IMR-90 (cell line): ENCODE measurements around the gene GPATCH2. TPM values are rescaled to one million over a fixed set of nuclear protein-coding genes. Genes with fewer than 3 reads are reported as not detected.

Experiments used
- ATAC-seq: fragments of 200-7000 bp; cut with Tn5 transposase; 2 replicates; pipeline ENCODE4 v1.9.1; 2020; ENCODE audit warnings: low read depth, mild to moderate bottlenecking, moderate library complexity
- BruUV-seq: library from RNA; stranded (reverse); fragments of 400-500 nt; replicated peaks from 2 replicates; lab custom pipeline; 2021; lab: Mats Ljungman, UMichigan
- CTCF ChIA-PET: fragments of 300-600 bp; formaldehyde crosslinking; extraction: SDS; loops from one replicate; lab custom pipeline; 2021; ENCODE audit warnings: antibody characterized with exemption; lab: Yijun Ruan, JAX
- POLR2A ChIA-PET: fragments of 300-600 bp; sonication (Branson Sonifier 250); formaldehyde crosslinking; loops from one replicate; lab custom pipeline; 2022; ENCODE audit warnings: antibody characterized with exemption; ENCODE audit not compliant: unreplicated experiment; lab: Charles Lee
- DNase-seq: peaks from one replicate; pipeline ENCODE4 v3.0.0; 2013
- H2AFZ ChIP-seq: replicated peaks from 2 replicates; pipeline ENCODE3; 2013; ENCODE audit warnings: low read length, mild to moderate bottlenecking; ENCODE audit not compliant: poor library complexity
- H2AK5ac ChIP-seq: 2 replicates; pipeline ENCODE4 v1.6.1; 2013; ENCODE audit warnings: low read depth, low read length, inconsistent platforms
- H2AK9ac ChIP-seq: replicated peaks from 2 replicates; pipeline ENCODE3; 2013; ENCODE audit warnings: mild to moderate bottlenecking, low read depth, low read length, moderate library complexity; ENCODE audit not compliant: poor library complexity
- H2BK120ac ChIP-seq: 2 replicates; pipeline ENCODE4 v1.6.1; 2013; ENCODE audit warnings: low read depth, low read length, inconsistent platforms
- H2BK15ac ChIP-seq: 3 replicates; pipeline ENCODE4 v1.6.1; 2013; ENCODE audit warnings: low read depth, low read length, inconsistent platforms
- H2BK20ac ChIP-seq: 2 replicates; pipeline ENCODE4 v1.6.1; 2013; ENCODE audit warnings: low read depth, mild to moderate bottlenecking, inconsistent platforms, low read length, moderate library complexity
- H2BK5ac ChIP-seq: 2 replicates; pipeline ENCODE4 v1.6.1; 2013; ENCODE audit warnings: mild to moderate bottlenecking, low read depth, low read length, inconsistent platforms; ENCODE audit not compliant: poor library complexity, severe bottlenecking
- H3K14ac ChIP-seq: replicated peaks from 2 replicates; pipeline ENCODE4 v1.6.1; 2013; ENCODE audit warnings: low read depth, low read length, inconsistent platforms
- H3K18ac ChIP-seq: 2 replicates; pipeline ENCODE4 v1.6.1; 2013; ENCODE audit warnings: low read depth, low read length, control low read depth
- H3K23ac ChIP-seq: 2 replicates; pipeline ENCODE4 v1.6.1; 2013; ENCODE audit warnings: low read depth, low read length, inconsistent platforms
- H3K27ac ChIP-seq: 2 replicates; pipeline ENCODE4 v1.5.1; 2013; ENCODE audit warnings: mild to moderate bottlenecking, control low read depth, low read length; ENCODE audit not compliant: insufficient read depth
- H3K27me3 ChIP-seq: 2 replicates; pipeline ENCODE4 v1.6.1; 2013; ENCODE audit warnings: low read length; ENCODE audit not compliant: control insufficient read depth, insufficient read depth
- H3K36me3 ChIP-seq: 2 replicates; pipeline ENCODE4 v1.6.1; 2013; ENCODE audit warnings: low read length, mixed read lengths; ENCODE audit not compliant: control insufficient read depth, insufficient read depth
- H3K4ac ChIP-seq: 2 replicates; pipeline ENCODE4 v1.6.1; 2013; ENCODE audit warnings: low read depth, low read length, inconsistent platforms
- H3K4me1 ChIP-seq: 2 replicates; pipeline ENCODE4 v1.6.1; 2013; ENCODE audit warnings: low read length, mixed read lengths; ENCODE audit not compliant: control insufficient read depth, insufficient read depth
- H3K4me2 ChIP-seq: 2 replicates; pipeline ENCODE4 v1.6.1; 2013; ENCODE audit warnings: low read depth, mild to moderate bottlenecking, control low read depth, low read length, moderate library complexity
- H3K4me3 ChIP-seq: 2 replicates; pipeline ENCODE4 v1.5.1; 2013; ENCODE audit warnings: low read depth, mild to moderate bottlenecking, control low read depth, low read length, moderate library complexity; ENCODE audit not compliant: insufficient read depth
- H3K56ac ChIP-seq: 2 replicates; pipeline ENCODE4 v1.6.1; 2013; ENCODE audit warnings: low read length, inconsistent platforms; ENCODE audit not compliant: insufficient read depth; ENCODE audit errors: extremely low read depth
- H3K79me1 ChIP-seq, 2 experiments: 2 replicates each; pipeline ENCODE4 v1.6.1; 2013; ENCODE audit warnings: low read length in 2 of 2, inconsistent platforms in 1 of 2, low read depth in 1 of 2
- H3K9ac ChIP-seq: 2 replicates; pipeline ENCODE4 v1.6.1; 2013; ENCODE audit warnings: low read depth, low read length, control low read depth
- H3K9me1 ChIP-seq: 2 replicates; pipeline ENCODE4 v1.6.1; 2013; ENCODE audit warnings: low read length, inconsistent platforms; ENCODE audit not compliant: insufficient read depth
- H3K9me3 ChIP-seq: 2 replicates; pipeline ENCODE4 v1.6.1; 2013; ENCODE audit warnings: low read length; ENCODE audit not compliant: control insufficient read depth, insufficient read depth
- H4K20me1 ChIP-seq: 2 replicates; pipeline ENCODE4 v1.6.1; 2013; ENCODE audit warnings: low read length, inconsistent platforms; ENCODE audit not compliant: insufficient read depth
- H4K5ac ChIP-seq: 2 replicates; pipeline ENCODE4 v1.6.1; 2013; ENCODE audit warnings: mild to moderate bottlenecking, low read depth, low read length, control low read depth
- H4K8ac ChIP-seq, 2 experiments: 2 replicates each; pipeline ENCODE4 v1.6.1; 2013; ENCODE audit warnings: low read depth in 2 of 2, low read length in 2 of 2, control low read depth in 1 of 2, inconsistent platforms in 1 of 2
- H4K91ac ChIP-seq: 2 replicates; pipeline ENCODE4 v1.6.1; 2013; ENCODE audit warnings: low read depth, low read length, inconsistent platforms; ENCODE audit not compliant: insufficient read depth
- RCOR1 ChIP-seq: IDR thresholded peaks from 2 replicates; pipeline ENCODE4 v1.6.1; 2012; ENCODE audit warnings: mild to moderate bottlenecking, low read length, improper control_type of control experiment; ENCODE audit not compliant: insufficient replicate concordance
- WGBS, 2 experiments: methylation state at CpG; one replicate each; pipeline versions ENCODE4 v1.1.5 to v1.1.7; 2013; ENCODE audit warnings: missing lambda C conversion rate in 2 of 2; ENCODE audit not compliant: insufficient read length in 1 of 2; ENCODE audit errors: extremely low coverage in 2 of 2; 5-methylcytosine and 5-hydroxymethylcytosine counted together
- dilution Hi-C: fragments of 300-500 bp; cut with HindIII; formaldehyde crosslinking; loops from one replicate; pipeline ENCODE4 v1.14.3; 2018; ENCODE audit warnings: low sequenced_read_pairs; ENCODE audit not compliant: unreplicated experiment
- in situ Hi-C: fragments of 300-500 bp; cut with MboI; formaldehyde crosslinking; loops from 3 replicates; pipeline ENCODE4 v1.14.3; 2019; ENCODE audit warnings: low sequenced_read_pairs, inconsistent platforms, mixed read lengths
- intact Hi-C: fragments of 100-400 bp; cut with micrococcal nuclease; formaldehyde crosslinking; loops from 2 replicates; pipeline ENCODE4 v1.10.0; 2022
- polyA plus RNA-seq, 3 experiments: library from polyadenylated mRNA; depleted of rRNA; stranded (reverse); fragments of >200 nt; gene quantifications; 2 replicates each; pipeline ENCODE4 v1.2.3, GENCODE V29; 2012; ENCODE audit warnings: low replicate concordance in 1 of 3
- total RNA-seq: library from RNA; depleted of rRNA; stranded (reverse); fragments of >200 nt; gene quantifications from 2 replicates; pipeline ENCODE4 v1.2.3, GENCODE V29; 2012

GPATCH2 gene
- total and polyA plus RNA-seq, 2 of the 4 experiments (the other 2 are of a cell fraction) = 4.7 to 11.8 TPM

- H3K9me1 ChIP-seq = no peaks in the 10 kb centered on the region
- H4K5ac ChIP-seq = no peak overlapping the region
- no peaks in the 10 kb centered on the region for H4K20me1 ChIP-seq
- H2BK15ac ChIP-seq = no peak overlapping the region
- H4K91ac ChIP-seq = no peak overlapping the region
- DNase-seq = no peak
- in situ Hi-C loops (no loop called here), dilution Hi-C loops (no loop called here), intact Hi-C loops (no loop called here)
- H3K27ac ChIP-seq = no peak overlapping the region
- ATAC-seq = no peak
- no peak overlapping the region for H4K8ac ChIP-seq
- no peak overlapping the region for H2AK5ac ChIP-seq
- no peak overlapping the region for H3K18ac ChIP-seq
- H3K4me1 ChIP-seq = no peaks in the 10 kb centered on the region
- WGBS, 2 experiments = 100% methylated on average over 1 of the region's 2 CpGs; no CpG with 5 or more reads in 1 of the 2 experiments
- no peak for TF ChIP-seq RCOR1
- H2BK5ac ChIP-seq = no peak overlapping the region
- H3K56ac ChIP-seq = no peak overlapping the region
- no peak overlapping the region for H2AFZ ChIP-seq
- ChIA-PET POLR2A (no interaction called here), CTCF (no interaction called here)
- no TSS peak for BruUV-seq
- no peak overlapping the region for H3K4me3 ChIP-seq
- no peaks in the 10 kb centered on the region for H3K79me1 ChIP-seq
- H3K36me3 ChIP-seq = peaks cover 6% of the 10 kb centered on the region; the same call in 1 of the 2 replicates
- H2AK9ac ChIP-seq = no peak overlapping the region
- no peak overlapping the region for H2BK20ac ChIP-seq
- no peak overlapping the region for H3K14ac ChIP-seq
- no peak overlapping the region for H3K9ac ChIP-seq
- no peak overlapping the region for H3K4me2 ChIP-seq
- no peak overlapping the region for H3K4ac ChIP-seq
- H2BK120ac ChIP-seq = no peak overlapping the region
- no peaks in the 10 kb centered on the region for H3K27me3 ChIP-seq
- H3K9me3 ChIP-seq = no peaks in the 10 kb centered on the region
- no peak overlapping the region for H3K23ac ChIP-seq
Observed at GRCh38 chr1:217443845-217444244, 187.0 kb downstream of the GPATCH2 start.
